Trophoblast cell (in vitro differentiated cells and primary cell): ENCODE measurements around the gene FIGLA.
"Not testable (repeated sequence)": the region's sequence is repeated elsewhere in the genome, so short reads cannot be mapped to it uniquely, and the experiment has no call there.

Source experiments
- DNase-seq, 2 donors: peaks; one replicate each; pipeline ENCODE4 v3.0.0-alpha.2; 2016
- H2AFZ ChIP-seq: 2 replicates; pipeline ENCODE4 v1.6.1; 2013; ENCODE audit warnings: low read length, moderate library complexity, mild to moderate bottlenecking; ENCODE audit not compliant: insufficient read depth, poor library complexity
- H2AK5ac ChIP-seq: 2 replicates; pipeline ENCODE4 v1.6.1; 2013; ENCODE audit warnings: mild to moderate bottlenecking, low read length
- H2BK120ac ChIP-seq: 2 replicates; pipeline ENCODE4 v1.6.1; 2013; ENCODE audit warnings: low read length, mild to moderate bottlenecking, moderate library complexity; ENCODE audit not compliant: insufficient read depth, poor library complexity
- H2BK12ac ChIP-seq: 2 replicates; pipeline ENCODE4 v1.6.1; 2013; ENCODE audit warnings: mild to moderate bottlenecking, low read length, moderate library complexity
- H2BK5ac ChIP-seq: 2 replicates; pipeline ENCODE4 v1.6.1; 2013; ENCODE audit warnings: low read length, low read depth, moderate library complexity, mild to moderate bottlenecking; ENCODE audit not compliant: poor library complexity
- H3K14ac ChIP-seq: 2 replicates; pipeline ENCODE4 v1.6.1; 2013; ENCODE audit warnings: mild to moderate bottlenecking, low read length
- H3K18ac ChIP-seq: 2 replicates; pipeline ENCODE4 v1.6.1; 2013; ENCODE audit warnings: mild to moderate bottlenecking, low read length
- H3K23ac ChIP-seq: 2 replicates; pipeline ENCODE4 v1.6.1; 2013; ENCODE audit warnings: low read length
- H3K27ac ChIP-seq: 2 replicates; pipeline ENCODE4 v1.5.1; 2013; ENCODE audit warnings: low read depth, mild to moderate bottlenecking, inconsistent platforms, low read length, moderate library complexity
- H3K27me3 ChIP-seq: 2 replicates; pipeline ENCODE4 v1.6.1; 2013; ENCODE audit warnings: inconsistent platforms, mild to moderate bottlenecking, low read length, moderate library complexity; ENCODE audit not compliant: insufficient read depth
- H3K36me3 ChIP-seq, 2 experiments: 1 replicate in 1 of 2; 2 replicates in 1 of 2; pipeline ENCODE4 v1.6.1; 2013; ENCODE audit warnings: low read length in 2 of 2, mild to moderate bottlenecking in 2 of 2, moderate library complexity in 1 of 2; ENCODE audit not compliant: insufficient read depth in 2 of 2, control insufficient read depth in 1 of 2
- H3K4ac ChIP-seq: 2 replicates; pipeline ENCODE4 v1.6.1; 2013; ENCODE audit warnings: low read depth, mild to moderate bottlenecking, low read length, moderate library complexity
- H3K4me1 ChIP-seq, 2 experiments: 1 replicate in 1 of 2; 2 replicates in 1 of 2; pipeline ENCODE4 v1.6.1; 2013; ENCODE audit warnings: low read length in 2 of 2, mild to moderate bottlenecking in 2 of 2, moderate library complexity in 1 of 2; ENCODE audit not compliant: insufficient read depth in 2 of 2, control insufficient read depth in 1 of 2
- H3K4me2 ChIP-seq: 2 replicates; pipeline ENCODE4 v1.6.1; 2013; ENCODE audit warnings: inconsistent platforms, mild to moderate bottlenecking, low read length, moderate library complexity
- H3K4me3 ChIP-seq: 2 replicates; pipeline ENCODE4 v1.5.1; 2013; ENCODE audit warnings: mild to moderate bottlenecking, low read depth, low read length, inconsistent platforms
- H3K79me1 ChIP-seq: one replicate; pipeline ENCODE4 v1.6.1; 2013; ENCODE audit warnings: low read length
- H3K79me2 ChIP-seq: 2 replicates; pipeline ENCODE4 v1.6.1; 2013; ENCODE audit warnings: low read length, mild to moderate bottlenecking; ENCODE audit not compliant: control insufficient read depth, insufficient read depth, poor library complexity
- H3K9ac ChIP-seq: 2 replicates; pipeline ENCODE4 v1.6.1; 2013; ENCODE audit warnings: mild to moderate bottlenecking, low read length
- H3K9me3 ChIP-seq: 2 replicates; pipeline ENCODE4 v1.6.1; 2013; ENCODE audit warnings: low read depth, mild to moderate bottlenecking, control low read depth, inconsistent platforms, low read length; ENCODE audit not compliant: insufficient read depth
- H4K12ac ChIP-seq: 2 replicates; pipeline ENCODE4 v1.6.1; 2013; ENCODE audit warnings: low read depth, mild to moderate bottlenecking, low read length, moderate library complexity
- H4K8ac ChIP-seq: 2 replicates; pipeline ENCODE4 v1.6.1; 2013; ENCODE audit warnings: low read depth, mild to moderate bottlenecking, low read length, moderate library complexity
- H4K91ac ChIP-seq: one replicate; pipeline ENCODE4 v1.6.1; 2013; ENCODE audit warnings: low read depth, mild to moderate bottlenecking, low read length, moderate library complexity
- WGBS: extraction: QIAGEN DNeasy Blood & Tissue Kit; methylation state at CpG from one replicate; pipeline ENCODE4 v1.1.7; 2013; ENCODE audit warnings: missing lambda C conversion rate; ENCODE audit not compliant: insufficient read length, insufficient coverage; ENCODE audit errors: extremely low coverage; 5-methylcytosine and 5-hydroxymethylcytosine counted together

The FIGLA gene

DNA sequence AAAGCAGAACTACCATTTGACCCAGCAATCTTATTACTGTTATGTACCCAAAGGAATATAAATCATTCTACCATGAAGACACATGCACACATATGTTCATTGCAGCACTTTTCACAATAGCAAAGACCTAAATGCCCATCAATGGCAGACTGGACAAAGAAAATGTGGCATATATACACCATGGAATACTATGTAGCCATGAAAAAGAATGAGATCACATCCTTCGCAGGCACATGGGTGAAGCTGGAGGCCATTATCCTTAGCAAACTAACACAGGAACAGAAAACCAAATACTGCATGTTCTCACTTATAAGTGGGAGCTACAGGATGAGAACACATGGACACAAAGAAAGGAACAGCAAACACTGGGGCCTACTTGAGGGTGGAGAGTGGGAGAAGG lies 51.0 kb downstream of the FIGLA start:
- not testable (repeated sequence) for H3K4ac ChIP-seq, H4K8ac ChIP-seq, DNase-seq, H2BK12ac ChIP-seq, H3K9ac ChIP-seq, H3K79me2 ChIP-seq, H2BK120ac ChIP-seq, H3K4me1 ChIP-seq, H2BK5ac ChIP-seq, H3K18ac ChIP-seq, H2AFZ ChIP-seq, H4K12ac ChIP-seq, H2AK5ac ChIP-seq, H3K27me3 ChIP-seq, H3K4me3 ChIP-seq, H3K27ac ChIP-seq, H4K91ac ChIP-seq, H3K23ac ChIP-seq, H3K9me3 ChIP-seq, H3K79me1 ChIP-seq, H3K36me3 ChIP-seq, H3K4me2 ChIP-seq, H3K14ac ChIP-seq
- WGBS, result no CpG with 5 or more reads among the region's 1 CpG

DNA sequence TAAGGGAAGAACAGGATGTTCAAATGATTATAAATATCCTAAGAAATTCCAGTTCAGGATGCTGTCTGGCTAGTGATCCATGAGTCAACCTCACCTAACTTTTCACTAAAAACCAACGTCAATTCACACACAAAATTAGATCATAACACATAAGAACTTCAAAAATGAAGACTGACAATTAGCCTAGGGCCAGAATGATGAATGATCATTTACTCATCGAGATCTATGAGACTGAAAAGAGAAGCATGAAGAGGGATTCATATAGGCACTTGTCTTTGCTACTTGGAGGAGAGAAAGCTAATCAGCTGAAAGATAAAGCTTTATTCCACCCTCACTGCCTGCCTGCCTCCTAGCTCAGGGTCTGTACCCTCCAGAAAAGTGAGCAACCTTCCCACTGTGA lies 52.3 kb downstream of the FIGLA start:
- Histone ChIP-seq H4K8ac (no peak overlapping the region), H2BK12ac (no peak overlapping the region), H3K9ac (no peak overlapping the region), H2AK5ac (no peak overlapping the region), H3K9me3 (no peaks in the 10 kb centered on the region), H3K4ac (no peak overlapping the region), H3K18ac (no peak overlapping the region), H3K79me1 (no peaks in the 10 kb centered on the region), H3K27ac (no peak overlapping the region), H3K14ac (no peak overlapping the region), H3K23ac (no peak overlapping the region), H3K27me3 (no peaks in the 10 kb centered on the region), H3K4me3 (no peak overlapping the region), H3K4me1 (no peaks in the 10 kb centered on the region), H2AFZ (no peak overlapping the region), H2BK5ac (no peak overlapping the region), H4K12ac (no peak overlapping the region), H2BK120ac (no peak overlapping the region), H4K91ac (no peak overlapping the region), H3K79me2 (no peaks in the 10 kb centered on the region), H3K4me2 (no peak overlapping the region), H3K36me3 (no peaks in the 10 kb centered on the region)
- WGBS, result no CpG with 5 or more reads among the region's 2 CpGs
- no peak for DNase-seq

DNA sequence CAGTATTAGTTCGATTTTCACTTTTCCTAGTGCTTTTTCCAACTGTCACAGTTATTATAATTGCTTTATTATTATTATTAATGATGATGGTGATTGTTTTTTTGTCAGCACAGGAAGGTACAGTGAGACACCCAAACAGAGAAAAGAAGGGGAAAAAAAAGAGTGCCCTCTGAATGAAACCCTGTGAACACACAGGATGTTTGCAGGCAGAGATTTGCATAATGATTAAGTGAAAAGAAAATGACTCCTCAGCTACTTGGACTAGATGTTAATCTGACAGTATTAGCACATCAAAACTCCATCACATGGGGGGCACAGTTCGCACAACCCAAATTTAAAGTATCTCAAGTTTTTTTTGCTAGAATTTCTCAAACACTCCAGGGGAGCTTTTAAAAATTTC lies 55.4 kb downstream of the FIGLA start:
- Histone ChIP-seq H3K4me1 (no peaks in the 10 kb centered on the region), H2BK5ac (no peak overlapping the region), H3K9ac (no peak overlapping the region), H3K27ac (no peak overlapping the region), H2BK120ac (no peak overlapping the region), H3K4me3 (no peak overlapping the region), H2AK5ac (no peak overlapping the region), H3K27me3 (no peaks in the 10 kb centered on the region), H3K79me2 (no peaks in the 10 kb centered on the region), H3K18ac (no peak overlapping the region), H2BK12ac (no peak overlapping the region), H4K91ac (no peak overlapping the region), H4K8ac (no peak overlapping the region), H3K23ac (no peak overlapping the region), H3K79me1 (no peaks in the 10 kb centered on the region), H4K12ac (no peak overlapping the region), H3K4ac (no peak overlapping the region), H3K36me3 (no peaks in the 10 kb centered on the region), H3K4me2 (no peak overlapping the region), H3K9me3 (no peaks in the 10 kb centered on the region), H3K14ac (no peak overlapping the region), H2AFZ (no peak overlapping the region)
- no peak for DNase-seq
- WGBS, result no CpG with 5 or more reads among the region's 2 CpGs

DNA sequence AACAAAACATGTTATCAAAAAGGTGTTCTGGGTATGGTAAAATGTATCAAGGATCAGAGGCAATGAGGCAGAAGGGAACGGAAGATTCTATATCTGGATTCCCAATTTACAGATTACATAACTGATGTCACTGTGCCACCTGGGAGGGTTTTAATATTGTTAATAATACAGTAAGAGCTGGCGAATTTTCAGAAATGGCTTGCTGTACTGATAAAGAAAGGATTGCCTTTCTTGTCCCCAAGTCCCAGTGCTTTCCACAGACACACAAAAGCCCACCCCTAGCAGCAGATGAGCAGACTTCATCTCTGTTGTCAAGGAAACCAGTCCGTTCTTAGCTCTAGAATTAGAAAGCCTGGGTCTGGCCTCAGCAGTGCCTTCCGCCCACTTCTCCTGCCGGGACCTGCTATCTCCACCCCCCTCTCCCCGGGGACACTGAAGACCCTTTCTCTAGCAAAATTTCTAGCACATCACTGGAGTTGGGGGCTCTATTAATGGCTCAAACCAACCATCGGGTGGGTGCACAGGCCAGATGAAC lies 56.7 kb downstream of the FIGLA start:
- H3K18ac ChIP-seq, result no peak overlapping the region
- no CpG with 5 or more reads among the region's 7 CpGs for WGBS
- no peaks in the 10 kb centered on the region for H3K36me3 ChIP-seq
- H4K12ac ChIP-seq, result no peak overlapping the region
- no peak overlapping the region for H3K14ac ChIP-seq
- H2BK5ac ChIP-seq, result no peak overlapping the region
- no peaks in the 10 kb centered on the region for H3K79me2 ChIP-seq
- H3K27me3 ChIP-seq, result no peaks in the 10 kb centered on the region
- no peaks in the 10 kb centered on the region for H3K4me1 ChIP-seq
- H3K27ac ChIP-seq, result no peak overlapping the region
- no peak for DNase-seq
- H4K91ac ChIP-seq, result no peak overlapping the region
- no peak overlapping the region for H3K4me3 ChIP-seq
- no peak overlapping the region for H2AFZ ChIP-seq
- H3K9me3 ChIP-seq, result no peaks in the 10 kb centered on the region
- H3K23ac ChIP-seq, result no peak overlapping the region
- H3K79me1 ChIP-seq, result no peaks in the 10 kb centered on the region
- no peak overlapping the region for H3K4ac ChIP-seq
- no peak overlapping the region for H3K4me2 ChIP-seq
- no peak overlapping the region for H4K8ac ChIP-seq
- no peak overlapping the region for H2BK120ac ChIP-seq
- no peak overlapping the region for H2AK5ac ChIP-seq
- H2BK12ac ChIP-seq, result no peak overlapping the region
- H3K9ac ChIP-seq, result no peak overlapping the region
